ENCODE data around the gene TIMM29.

TIMM29 gene

GRCh38 chr19:10912619-10913018 lies 16.0 kb upstream of the TIMM29 start:
- H3K9me3 ChIP-seq (ENCODE audit: control insufficient read depth, insufficient read depth, low read depth, low read length): no peaks in the 10 kb centered on the region
- no peak overlapping the region for H3K27ac ChIP-seq (ENCODE audit: extremely low read depth, low read depth, low read length)
- H3K36me3 ChIP-seq (ENCODE audit: control insufficient read depth in 2 of 2, insufficient read depth in 1 of 2, low read length in 2 of 2): peaks cover 7 to 77% of the 10 kb centered on the region in 2 experiments; a peak in 2 of 3 replicates
- H3K4me1 ChIP-seq (ENCODE audit: control insufficient read depth, insufficient read depth, low read length): no peaks in the 10 kb centered on the region
- H3K4me3 ChIP-seq (ENCODE audit: low read depth, low read length): no peak overlapping the region
- TF ChIP-seq ZNF391 (tag by site-specific recombination; IDR thresholded peaks at IDR 0.05; ENCODE audit: borderline replicate concordance, low read depth): no peak
- TF ChIP-seq ZNF449 (tag by site-specific recombination; IDR thresholded peaks at IDR 0.05): no peak
- no peak for TF ChIP-seq ZNF704 (tag by site-specific recombination; IDR thresholded peaks at IDR 0.05)
- no peak for TF ChIP-seq ZNF292 (tag by site-specific recombination; IDR thresholded peaks at IDR 0.05; ENCODE audit: borderline replicate concordance, low read depth)
- no peak for TF ChIP-seq PRDM6 (tag by site-specific recombination; IDR thresholded peaks at IDR 0.05)
- no peak for TF ChIP-seq ZSCAN18 (tag by site-specific recombination; IDR thresholded peaks at IDR 0.05)
- ChIA-PET POLR2A (no interaction called here), CTCF (interaction anchor here (0.7 to 0.9 kb wide), 2 partner anchors 25 to 30 kb away, joined by 3 read pairs; no protein-coding TSS in a partner anchor)

- no peaks in the 10 kb centered on the region for H3K9me3 ChIP-seq (ENCODE audit: control insufficient read depth, insufficient read depth, low read depth, low read length)
- H3K4me1 ChIP-seq (ENCODE audit: control insufficient read depth, insufficient read depth, low read length): no peaks in the 10 kb centered on the region
- CTCF ChIA-PET: no interaction called here
- H3K4me3 ChIP-seq (ENCODE audit: low read depth, low read length): no peak overlapping the region
- POLR2A ChIA-PET: no interaction called here
- TF ChIP-seq IKZF3 (tag by site-specific recombination; IDR thresholded peaks at IDR 0.05) (no peak), ZBTB1 (tag by site-specific recombination; IDR thresholded peaks at IDR 0.05) (no peak), ZBTB44 (tag by site-specific recombination; IDR thresholded peaks at IDR 0.05) (no peak), ZNF677 (tag by site-specific recombination; IDR thresholded peaks at IDR 0.05) (no peak), HIC1 (tag by site-specific recombination; IDR thresholded peaks at IDR 0.05) (0 out of 2 replicates have a peak, but pooled peaks have one; percentile 30)
- peaks cover 7 to 74% of the 10 kb centered on the region in 2 experiments; a peak in 2 of 3 replicates for H3K36me3 ChIP-seq (ENCODE audit: control insufficient read depth in 2 of 2, insufficient read depth in 1 of 2, low read length in 2 of 2)
- H3K27ac ChIP-seq (ENCODE audit: extremely low read depth, low read depth, low read length): no peak overlapping the region
These were observed 14.8 kb upstream of the TIMM29 start for GRCh38 chr19:10913716-10914340.

All from HEK293 (cell line).